ENCODE results near the gene COL26A1.

- no peak for TF ChIP-seq CTCF (IDR thresholded peaks at IDR 0.05)
- no peak for TF ChIP-seq POLR2A (IDR thresholded peaks at IDR 0.05)
Measured at GRCh38 chr7:101397243-101397642, 34.6 kb downstream of the COL26A1 start.
